H7 (cell line): ENCODE measurements around the gene KSR2. TPM values are rescaled to one million over a fixed set of nuclear protein-coding genes. Genes with fewer than 3 reads are reported as not detected.
"Not testable (repeated sequence)": the region's sequence is repeated elsewhere in the genome, so short reads cannot be mapped to it uniquely, and the experiment has no call there.

Experiments used
- DNase-seq: peaks from one replicate; pipeline ENCODE4 v3.0.0; 2012
- H3K27me3 ChIP-seq: 2 replicates; pipeline ENCODE4 v1.6.0; 2011; ENCODE audit warnings: mild to moderate bottlenecking, low read length; ENCODE audit not compliant: control insufficient read depth, insufficient read depth
- H3K36me3 ChIP-seq: replicated peaks from 2 replicates; pipeline ENCODE4 v1.5.1; 2011; ENCODE audit warnings: low read length; ENCODE audit not compliant: control insufficient read depth, insufficient read depth
- H3K4me3 ChIP-seq: 2 replicates; pipeline ENCODE4 v1.5.1; 2011; ENCODE audit warnings: low read depth, mild to moderate bottlenecking, control low read depth, low read length, moderate library complexity; ENCODE audit not compliant: insufficient read depth
- total RNA-seq: library from RNA; depleted of rRNA; stranded (reverse); fragments of >200 nt; shearing (Covaris generic); gene quantifications from 2 replicates; pipeline ENCODE4 v1.2.3, GENCODE V29; 2014

The KSR2 gene
- total RNA-seq, 1 experiment from 2014 or later = 0.10 TPM

GRCh38 chr12:117649796-117650195, 319.0 kb downstream of the KSR2 start:
- H3K4me3 ChIP-seq = no peak overlapping the region
- no peak for DNase-seq
- H3K27me3 ChIP-seq = no peaks in the 10 kb centered on the region
- H3K36me3 ChIP-seq = no peaks in the 10 kb centered on the region

GRCh38 chr12:117646520-117646919, 322.3 kb downstream of the KSR2 start:
- peak; percentile 35 for DNase-seq
- Histone ChIP-seq H3K27me3 (no peaks in the 10 kb centered on the region), H3K36me3 (no peaks in the 10 kb centered on the region), H3K4me3 (no peak overlapping the region)

- Histone ChIP-seq H3K27me3 (no peaks in the 10 kb centered on the region), H3K4me3 (no peak overlapping the region), H3K36me3 (no peaks in the 10 kb centered on the region)
- no peak for DNase-seq
Observed at GRCh38 chr12:117645473-117645872, 323.3 kb downstream of the KSR2 start.

- Histone ChIP-seq H3K4me3 (no peak overlapping the region), H3K27me3 (no peaks in the 10 kb centered on the region), H3K36me3 (no peaks in the 10 kb centered on the region)
- DNase-seq = no peak
Observed at GRCh38 chr12:117643971-117644370, 324.8 kb downstream of the KSR2 start.

- Histone ChIP-seq H3K27me3 (no peaks in the 10 kb centered on the region), H3K36me3 (no peaks in the 10 kb centered on the region)
- no peak for DNase-seq
Observed at GRCh38 chr12:117641885-117642284, 326.9 kb downstream of the KSR2 start.

GRCh38 chr12:117640511-117640910, 328.3 kb downstream of the KSR2 start:
- no peak for DNase-seq
- Histone ChIP-seq H3K27me3 (no peaks in the 10 kb centered on the region), H3K4me3 (no peak overlapping the region), H3K36me3 (no peaks in the 10 kb centered on the region)

More at GRCh38 chr12:117641885-117642284, 326.9 kb downstream of the KSR2 start:
- no peak overlapping the region for H3K4me3 ChIP-seq

GRCh38 chr12:117629454-117629853, 339.3 kb downstream of the KSR2 start:
- H3K36me3 ChIP-seq = no peaks in the 10 kb centered on the region
- H3K27me3 ChIP-seq = no peaks in the 10 kb centered on the region
- DNase-seq = no peak
- H3K4me3 ChIP-seq = no peak overlapping the region

- not testable (repeated sequence) for H3K27me3 ChIP-seq, H3K36me3 ChIP-seq, DNase-seq
- H3K4me3 ChIP-seq = peak overlapping the region; percentile 19
Observed at GRCh38 chr12:117628711-117629110, 340.1 kb downstream of the KSR2 start.

- H3K4me3 ChIP-seq = no peak overlapping the region
- no peaks in the 10 kb centered on the region for H3K36me3 ChIP-seq
- no peaks in the 10 kb centered on the region for H3K27me3 ChIP-seq
- DNase-seq = no peak
Observed at GRCh38 chr12:117622741-117623140, 346.0 kb downstream of the KSR2 start.

GRCh38 chr12:117622087-117622486, 346.7 kb downstream of the KSR2 start:
- Histone ChIP-seq H3K27me3 (no peaks in the 10 kb centered on the region), H3K36me3 (no peaks in the 10 kb centered on the region), H3K4me3 (no peak overlapping the region)
- no peak for DNase-seq

GRCh38 chr12:117607778-117608177, 361.0 kb downstream of the KSR2 start:
- Histone ChIP-seq H3K27me3 (no peaks in the 10 kb centered on the region), H3K36me3 (no peaks in the 10 kb centered on the region), H3K4me3 (no peak overlapping the region)
- no peak for DNase-seq

- Histone ChIP-seq H3K4me3 (no peak overlapping the region), H3K27me3 (no peaks in the 10 kb centered on the region), H3K36me3 (no peaks in the 10 kb centered on the region)
- DNase-seq = no peak
Observed at GRCh38 chr12:117606945-117607344, 361.8 kb downstream of the KSR2 start.

GRCh38 chr12:117606024-117606423, 362.8 kb downstream of the KSR2 start:
- Histone ChIP-seq H3K27me3 (no peaks in the 10 kb centered on the region), H3K4me3 (no peak overlapping the region), H3K36me3 (no peaks in the 10 kb centered on the region)
- DNase-seq = no peak

GRCh38 chr12:117603316-117604113, 365.3 kb downstream of the KSR2 start:
- Histone ChIP-seq H3K4me3 (no peak overlapping the region), H3K36me3 (no peaks in the 10 kb centered on the region), H3K27me3 (no peaks in the 10 kb centered on the region)
- DNase-seq = no peak

GRCh38 chr12:117599849-117600248, 368.9 kb downstream of the KSR2 start:
- Histone ChIP-seq H3K36me3 (no peaks in the 10 kb centered on the region), H3K4me3 (no peak overlapping the region), H3K27me3 (no peaks in the 10 kb centered on the region)
- no peak for DNase-seq
